DMS153 treated with DMSO at 0.1 percent for 48 hours (cell line): ENCODE measurements around the gene OR10H1.
"Not testable (repeated sequence)": the region's sequence is repeated elsewhere in the genome, so short reads cannot be mapped to it uniquely, and the experiment has no call there.

Source experiments
- DNase-seq: peaks from one replicate; lab custom pipeline; 2025; ENCODE audit not compliant: unreplicated experiment; lab: John Stamatoyannopoulos, UW

The OR10H1 gene

DNA sequence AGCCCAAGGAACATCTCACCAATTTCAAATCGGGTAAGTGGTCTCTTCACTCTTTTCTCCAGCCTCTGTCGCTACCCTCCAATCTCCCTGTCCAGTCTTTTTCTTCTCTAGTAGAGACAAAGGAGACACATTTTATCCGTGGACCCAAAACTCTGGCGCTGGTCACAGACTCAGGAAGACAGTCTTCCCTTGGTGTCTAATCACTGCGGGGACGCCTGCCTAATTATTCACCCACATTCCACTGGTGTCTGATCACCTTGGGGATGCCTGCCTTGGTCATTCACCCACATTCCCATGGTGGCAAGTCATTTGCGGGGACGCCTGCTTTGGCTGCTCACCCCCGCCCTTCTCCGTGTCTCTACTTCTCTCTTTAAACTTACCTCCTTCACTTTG is 13.8 kb upstream of the OR10H1 start:
- DNase-seq = no peak

- not testable (repeated sequence) for DNase-seq
Observed at GRCh38 chr19:15828611-15829305, 13.3 kb upstream of the OR10H1 start.

- no peak for DNase-seq
Observed at GRCh38 chr19:15828121-15828610, 12.7 kb upstream of the OR10H1 start.

- no peak for DNase-seq
Observed at GRCh38 chr19:15825753-15826152, 10.3 kb upstream of the OR10H1 start.

- no peak for DNase-seq
Observed at GRCh38 chr19:15820646-15821045, 5.2 kb upstream of the OR10H1 start.

DNA sequence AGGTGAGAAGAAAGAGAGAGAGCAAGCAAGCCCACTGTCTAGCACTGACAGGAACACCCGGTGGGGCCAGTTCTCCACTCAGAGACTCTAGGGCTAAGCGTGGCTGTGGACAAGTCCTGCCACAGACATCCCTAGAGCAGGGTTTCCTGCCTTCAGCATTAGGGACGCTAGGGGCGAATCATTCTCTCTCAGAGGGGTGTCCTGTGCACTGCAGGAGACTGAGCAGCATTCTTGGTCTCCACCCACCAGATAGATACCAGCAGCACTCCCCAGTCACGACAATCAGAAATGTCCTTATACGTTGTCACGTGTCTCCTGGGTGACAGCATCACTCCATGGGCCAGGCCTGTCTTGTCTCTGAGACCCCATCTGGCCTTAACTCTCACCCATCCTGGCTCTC is 1.5 kb downstream of the OR10H1 start:
- DNase-seq = no peak

DNA sequence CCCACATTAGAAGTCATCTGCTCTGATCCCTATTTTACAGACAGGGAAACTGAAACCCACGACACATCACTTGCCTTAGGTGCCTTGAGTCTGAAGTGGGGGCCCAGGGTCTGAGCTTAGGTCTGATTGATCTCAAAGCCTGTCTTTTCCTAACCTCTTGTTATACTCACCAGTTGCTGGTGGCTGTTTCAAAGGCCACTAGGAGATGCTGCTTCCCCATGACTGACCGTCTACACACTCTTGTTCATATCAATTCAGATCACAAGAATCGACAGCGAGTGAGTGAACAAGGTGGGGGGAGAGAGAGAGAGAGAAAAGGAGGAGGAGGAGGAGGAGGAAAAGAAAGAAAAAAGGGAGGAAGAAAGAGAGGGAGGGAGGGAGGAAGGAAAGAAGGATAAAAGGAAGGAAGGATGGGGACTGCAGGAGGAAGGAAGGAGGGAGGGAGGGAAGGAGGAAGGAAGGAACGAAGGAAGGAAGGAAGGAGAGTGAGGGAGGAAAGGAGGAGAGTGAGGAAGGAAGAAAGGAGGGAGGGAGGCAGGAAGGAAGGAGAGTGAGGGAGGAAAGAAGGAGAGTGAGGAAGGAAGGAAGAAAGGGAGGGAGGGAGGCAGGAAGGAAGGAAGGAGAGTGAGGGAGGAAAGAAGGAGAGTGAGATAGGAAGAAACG is 3.3 kb downstream of the OR10H1 start:
- no peak for DNase-seq

DNA sequence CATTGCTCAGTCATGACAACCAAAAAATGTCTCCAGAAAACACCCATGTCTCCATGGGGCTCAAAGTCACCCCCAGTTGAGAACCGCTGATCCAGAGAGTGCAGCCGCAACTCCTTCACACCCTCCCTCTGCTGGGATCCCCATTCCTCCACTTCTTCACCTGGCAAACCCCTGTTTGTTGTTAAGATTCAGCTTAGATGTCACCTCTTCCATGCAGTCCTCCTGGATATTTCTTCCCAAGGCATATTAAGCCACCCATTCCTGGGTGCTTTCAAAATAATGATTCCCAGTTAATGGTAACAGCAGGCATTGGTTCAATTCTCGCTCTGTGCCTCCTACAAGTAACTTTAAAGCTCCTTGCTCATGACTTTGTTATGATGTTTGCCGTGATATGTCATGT is 4.0 kb downstream of the OR10H1 start:
- DNase-seq = no peak

GRCh38 chr19:15810335-15810734 is 5.1 kb downstream of the OR10H1 start:
- peak; percentile 29 for DNase-seq

GRCh38 chr19:15794279-15794678 is 21.2 kb downstream of the OR10H1 start:
- DNase-seq = not testable (repeated sequence)

- DNase-seq = no peak
Observed at GRCh38 chr19:15790096-15790495, 25.4 kb downstream of the OR10H1 start.

- no peak for DNase-seq
Observed at GRCh38 chr19:15788594-15789270, 26.7 kb downstream of the OR10H1 start.

DNA sequence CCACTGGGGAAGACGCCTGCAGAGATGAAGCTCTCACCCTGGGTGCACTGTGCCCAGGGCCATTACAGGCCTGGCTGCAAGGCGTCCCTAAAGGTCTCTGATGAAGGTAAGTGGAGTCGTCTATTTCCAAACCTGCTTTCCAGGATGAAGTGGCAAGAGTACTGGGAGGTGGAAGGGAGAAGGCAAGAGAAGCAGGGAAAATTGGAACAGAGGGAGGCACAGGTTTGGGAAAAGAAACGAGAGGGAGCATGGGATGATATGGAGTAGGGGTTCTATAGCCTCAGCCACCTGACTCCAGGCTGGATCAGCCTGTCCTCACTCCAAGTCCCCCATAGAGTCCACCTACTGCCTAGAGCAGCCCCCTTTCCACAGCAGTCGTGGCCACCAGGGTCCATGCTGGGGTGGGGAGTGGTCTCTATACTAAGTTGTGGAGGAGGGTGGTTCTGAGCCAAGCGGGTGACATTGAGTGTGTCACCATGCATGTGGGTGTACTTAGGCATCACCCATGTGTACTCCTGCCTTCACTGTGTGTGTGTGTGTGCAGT is 27.8 kb downstream of the OR10H1 start, which contains the start of gene OR10H5:
Gene OR10H5, plus strand, starts transcription at position 51 of the 545 bp plus-strand sequence. CDS start 6,388 bp downstream, outside the sequence.
- no peak for DNase-seq

DNA sequence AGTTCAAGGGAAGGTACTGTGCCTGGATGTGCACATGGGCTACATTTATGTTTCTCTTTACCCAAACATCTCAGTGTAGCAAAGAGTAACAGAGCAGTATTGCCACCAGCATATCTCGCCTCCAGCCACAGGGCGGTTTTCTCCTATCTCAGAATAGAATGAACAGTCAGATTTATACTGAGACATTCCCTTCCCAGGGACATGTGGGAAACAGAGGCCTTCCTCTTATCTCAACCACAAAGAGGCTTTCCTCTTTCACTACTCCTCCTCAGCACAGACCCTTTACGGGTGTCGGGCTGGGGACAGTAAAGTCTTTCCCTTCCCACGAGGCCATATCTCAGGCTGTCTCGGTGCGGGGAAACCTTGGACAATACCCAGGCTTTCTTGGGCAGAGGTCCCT is 32.6 kb downstream of the OR10H1 start:
- DNase-seq = not testable (repeated sequence)

- no peak for DNase-seq
Observed at GRCh38 chr19:15782211-15782610, 33.3 kb downstream of the OR10H1 start.

GRCh38 chr19:15781661-15782060 is 33.8 kb downstream of the OR10H1 start:
- DNase-seq = no peak

GRCh38 chr19:15780610-15781418 is 34.6 kb downstream of the OR10H1 start:
- no peak for DNase-seq

DNA sequence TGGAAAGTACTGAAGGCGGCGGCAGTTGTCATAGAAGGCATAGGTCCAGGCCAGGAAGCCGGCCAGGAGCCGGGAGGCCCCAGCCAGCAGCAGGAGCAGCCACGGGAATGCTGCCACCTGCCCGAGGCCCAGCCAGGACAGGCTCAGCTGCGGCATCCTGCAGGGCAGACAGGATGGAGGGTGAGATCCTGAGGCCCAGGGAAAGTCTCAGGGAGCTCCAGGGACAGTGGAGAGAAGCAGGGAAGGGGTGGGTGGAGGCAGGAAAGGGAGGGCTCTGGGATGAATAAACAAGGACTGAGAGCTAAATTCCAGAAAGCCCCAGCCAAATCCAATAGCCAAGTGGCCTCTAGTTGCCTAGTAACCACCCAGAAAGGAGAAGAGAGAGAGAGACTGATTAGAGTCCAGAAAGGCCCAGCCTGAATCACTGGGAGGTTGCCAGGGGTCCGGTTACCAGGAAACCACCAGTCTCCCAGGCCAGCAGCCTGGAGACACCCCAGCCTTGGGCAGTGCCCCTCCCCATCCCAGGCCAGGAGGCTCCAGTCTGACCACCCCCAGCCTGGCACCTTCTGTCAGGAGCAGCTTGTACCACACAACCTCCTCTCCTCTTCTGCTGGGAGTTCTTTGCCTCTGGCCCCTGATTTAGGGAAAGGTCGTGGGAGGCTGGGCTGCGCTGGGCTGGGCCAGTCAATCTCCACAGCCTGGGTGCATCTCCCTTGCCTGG is 35.5 kb downstream of the OR10H1 start:
- DNase-seq = peak; percentile 81

GRCh38 chr19:15776991-15777970 is 38.2 kb downstream of the OR10H1 start:
- no peak for DNase-seq
